GM21619 (cell line): ENCODE results near the gene PRKG1.
A peak's percentile ranks its signal among the peaks of the same experiment; 100 is the strongest.
"Not testable (repeated sequence)": the region's sequence is repeated elsewhere in the genome, so short reads cannot be mapped to it uniquely, and the experiment has no call there.

Experiments used
- ATAC-seq: cut with Tn5 transposase; IDR thresholded peaks from one replicate; pipeline ENCODE4 v1.9.1; 2021; ENCODE audit not compliant: unreplicated experiment

Gene PRKG1

DNA sequence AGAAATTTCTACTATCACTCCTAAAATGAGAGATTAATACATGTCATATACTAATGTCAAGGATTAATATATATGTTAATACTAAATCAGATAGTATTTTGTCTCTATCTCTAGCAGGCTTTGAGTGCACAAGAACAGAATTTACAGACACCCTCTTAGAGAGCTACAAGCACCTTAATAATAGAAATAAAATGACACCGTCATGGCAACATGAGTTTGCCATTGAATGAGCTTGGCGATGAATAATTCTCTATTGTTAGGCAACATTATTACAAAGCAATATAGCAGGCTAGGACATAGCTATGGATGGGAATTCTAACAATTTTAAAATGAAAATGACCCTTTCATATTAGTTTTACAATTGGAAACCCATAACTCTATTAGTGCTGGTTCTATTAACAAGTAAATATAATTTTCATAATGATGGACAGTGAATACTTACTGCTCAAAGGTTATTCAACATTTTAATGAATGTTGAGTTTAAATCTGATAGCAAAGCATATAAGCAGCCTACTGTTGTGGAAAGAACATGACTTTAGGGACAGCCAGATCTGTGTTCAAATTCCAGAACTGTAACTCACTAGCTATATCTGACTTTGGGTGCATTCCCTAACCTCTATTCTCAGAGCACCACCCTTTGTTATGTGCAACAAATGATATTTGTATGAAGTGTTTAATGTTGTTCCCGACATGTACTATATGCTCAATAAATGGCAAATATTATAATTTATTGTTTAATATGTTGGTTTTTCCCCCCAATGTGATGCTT is 1055.3 kb downstream of the PRKG1 start:
- ATAC-seq = no peak

DNA sequence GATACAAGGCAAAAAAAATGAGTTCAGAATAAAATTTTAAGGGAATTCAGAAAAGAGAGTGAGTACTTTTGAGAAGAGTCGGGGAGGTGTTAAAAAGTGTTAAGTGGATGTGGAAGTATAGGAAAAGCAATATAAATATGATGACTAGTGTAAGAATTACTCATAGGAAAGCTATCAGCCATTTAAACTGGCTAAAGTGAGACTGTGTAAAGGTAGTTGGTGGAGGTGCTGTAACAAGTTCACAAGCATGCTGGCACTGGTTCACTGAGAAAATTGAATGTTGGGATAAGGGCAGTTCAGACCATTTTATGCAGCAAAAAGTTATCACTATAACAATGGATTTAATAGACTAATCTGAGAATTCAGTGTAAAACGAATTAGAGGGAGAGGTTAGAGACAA is 1060.8 kb downstream of the PRKG1 start:
- no peak for ATAC-seq

DNA sequence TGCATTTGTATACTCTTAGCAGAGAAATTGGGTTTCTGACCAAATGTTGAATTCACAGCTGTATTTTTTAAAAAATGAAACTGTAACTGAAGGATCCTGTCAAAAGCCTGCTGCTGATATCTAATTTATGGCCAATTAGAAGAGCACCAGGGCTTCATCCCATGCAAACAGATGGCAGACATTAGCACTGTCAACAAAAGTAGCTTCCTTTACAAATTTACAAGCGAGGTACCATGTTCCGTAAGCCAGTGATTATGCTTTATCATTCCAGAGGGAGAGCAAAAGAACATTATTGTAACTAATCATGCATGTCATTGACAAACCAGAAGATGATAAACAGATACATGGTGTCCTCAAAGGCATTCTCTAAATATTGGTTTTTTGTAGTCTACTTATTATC is 1062.6 kb downstream of the PRKG1 start:
- no peak for ATAC-seq

DNA sequence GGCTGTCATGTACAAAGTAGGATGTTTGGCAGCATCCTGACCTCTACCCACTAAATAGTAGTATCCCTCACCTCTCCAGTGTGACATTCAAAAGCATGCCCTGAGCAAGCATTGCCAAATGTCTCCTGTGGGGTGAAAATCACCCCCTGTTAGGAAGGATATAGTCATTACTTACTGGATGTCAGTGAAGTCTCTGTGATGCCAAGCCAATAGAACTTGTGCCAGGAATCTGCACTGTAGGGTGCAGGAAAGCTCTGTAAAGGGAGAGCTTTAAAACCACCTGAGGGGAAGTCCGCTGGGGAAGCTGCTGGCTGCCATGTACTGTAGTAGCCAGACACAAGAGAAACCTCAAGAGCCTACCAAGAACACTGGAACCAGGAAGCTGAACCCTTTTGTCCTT is 1069.1 kb downstream of the PRKG1 start:
- ATAC-seq = no peak

DNA sequence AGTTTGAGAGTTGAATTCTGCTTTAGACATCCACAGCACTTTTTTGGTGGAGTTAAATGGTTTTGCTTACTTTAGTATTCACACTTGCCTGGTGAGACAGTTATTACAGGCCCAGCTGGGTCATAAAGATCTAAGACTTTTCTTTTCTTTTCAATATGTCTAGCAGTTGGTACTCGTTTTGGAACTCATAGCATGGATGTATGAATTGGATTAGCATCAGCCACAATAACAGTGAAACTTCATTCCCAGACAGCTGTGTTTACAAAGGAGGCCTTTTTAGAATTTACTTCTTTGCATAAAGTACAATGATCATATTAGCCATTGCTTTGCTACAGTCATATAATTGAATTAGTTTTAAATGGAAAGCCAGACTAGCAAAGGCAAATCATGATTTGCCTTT is 1071.3 kb downstream of the PRKG1 start:
- ATAC-seq = no peak

DNA sequence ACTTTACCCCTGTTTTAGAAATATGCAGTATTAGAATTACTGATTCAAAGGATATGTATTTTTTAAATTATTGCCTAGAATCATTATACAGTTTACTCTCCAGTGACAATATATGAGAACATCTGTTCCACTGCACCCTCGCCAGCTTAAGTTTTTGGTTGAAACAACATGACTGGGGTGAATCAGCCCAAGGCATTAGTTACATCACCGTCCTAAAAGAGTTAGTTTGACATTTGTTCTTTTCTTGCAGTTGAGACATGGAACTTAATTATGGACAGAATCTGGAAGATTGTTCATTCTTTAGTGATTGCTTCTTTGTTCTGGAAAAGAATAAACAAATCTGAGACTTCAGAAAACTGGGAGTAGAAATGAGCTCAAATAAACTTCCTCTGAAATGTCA is 1072.5 kb downstream of the PRKG1 start:
- no peak for ATAC-seq

DNA sequence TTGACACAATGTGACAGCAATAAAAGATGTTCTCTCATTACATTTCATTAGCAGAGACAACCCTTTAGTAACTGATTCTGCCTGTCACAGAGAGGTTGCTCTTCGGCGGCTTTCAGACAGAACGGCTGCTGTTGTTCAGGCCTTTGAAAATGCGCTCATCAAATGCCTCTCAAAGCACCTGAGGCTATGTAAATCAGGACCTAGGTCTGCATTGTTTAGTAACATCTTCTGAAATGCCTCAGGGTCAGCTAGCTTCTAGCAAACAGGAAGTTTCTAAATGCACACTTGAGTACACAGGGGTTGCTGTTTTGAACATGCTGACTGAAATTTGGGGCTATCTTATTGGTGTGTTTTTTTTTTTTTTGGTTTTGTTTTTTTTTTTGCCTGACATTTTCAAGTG is 1096.5 kb downstream of the PRKG1 start:
- no peak for ATAC-seq

DNA sequence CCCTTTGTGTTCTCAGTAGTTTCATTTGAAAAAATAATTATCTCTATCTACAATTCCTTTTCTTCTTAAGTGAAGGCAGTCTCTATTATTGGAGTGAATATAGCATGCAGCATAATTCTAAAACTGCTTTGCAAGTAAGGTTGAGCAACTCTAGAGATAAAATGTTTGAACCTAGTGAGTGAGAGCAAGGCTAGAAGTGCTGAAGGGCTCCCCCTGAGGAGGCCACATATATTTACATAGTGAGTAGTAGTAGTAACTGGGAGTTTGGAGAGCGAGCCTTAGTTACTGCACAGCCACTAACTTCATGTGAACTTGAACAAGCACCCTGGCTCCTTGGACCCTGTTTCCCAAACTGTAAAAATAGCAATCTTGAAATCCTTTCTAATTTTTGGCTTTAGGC is 1098.3 kb downstream of the PRKG1 start:
- no peak for ATAC-seq

DNA sequence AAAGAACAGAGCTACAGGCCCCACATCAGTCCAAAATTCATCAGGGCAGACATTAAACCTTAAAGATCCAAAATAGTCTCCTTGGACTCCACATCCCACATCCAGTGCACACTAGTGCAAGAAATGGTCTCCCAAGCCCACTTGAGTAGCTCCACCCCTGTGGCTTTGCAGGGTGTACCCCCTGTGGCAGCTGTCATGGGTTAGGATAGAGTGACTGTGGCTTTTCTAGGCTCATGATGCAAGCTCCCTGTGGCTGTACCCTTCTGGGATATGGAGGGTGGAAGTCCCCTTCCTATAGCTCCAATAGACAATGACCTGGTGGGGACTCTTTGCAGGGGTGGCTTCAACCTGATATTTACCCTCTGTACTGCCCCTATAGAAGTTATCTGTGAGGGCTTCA is 1111.0 kb downstream of the PRKG1 start:
- ATAC-seq = no peak

DNA sequence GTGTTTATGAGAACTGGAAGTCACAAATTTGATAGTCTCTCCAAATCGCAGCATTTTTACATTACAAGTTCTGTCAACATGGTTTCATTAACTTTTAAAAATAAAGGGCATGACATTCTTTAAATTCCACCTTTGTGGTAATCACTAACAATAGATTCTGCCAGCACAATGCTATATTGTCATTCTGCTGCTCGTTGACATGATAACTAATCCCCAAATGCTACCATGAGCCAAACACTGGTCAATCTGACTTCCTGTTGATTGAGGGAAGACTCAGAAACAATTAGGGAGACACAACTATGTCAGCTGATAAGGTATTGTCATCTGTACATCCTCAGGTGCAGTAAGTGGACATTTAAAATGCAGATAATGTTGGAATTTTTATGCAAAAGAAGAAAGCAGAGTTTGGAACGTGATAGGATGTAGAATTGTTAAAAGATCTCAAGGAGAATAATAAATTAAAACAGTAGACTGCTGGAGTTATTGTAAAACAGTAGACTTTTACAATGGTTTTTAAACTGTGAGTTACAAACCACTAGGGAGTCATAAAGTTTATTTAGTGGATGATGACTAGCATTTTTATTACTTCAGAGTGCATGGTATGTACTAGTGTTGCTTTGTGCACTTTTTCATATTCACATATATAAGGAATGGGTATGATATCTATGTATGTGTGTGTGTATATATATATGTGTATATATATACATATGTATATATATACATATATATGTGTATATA is 1113.4 kb downstream of the PRKG1 start:
- ATAC-seq = no peak

DNA sequence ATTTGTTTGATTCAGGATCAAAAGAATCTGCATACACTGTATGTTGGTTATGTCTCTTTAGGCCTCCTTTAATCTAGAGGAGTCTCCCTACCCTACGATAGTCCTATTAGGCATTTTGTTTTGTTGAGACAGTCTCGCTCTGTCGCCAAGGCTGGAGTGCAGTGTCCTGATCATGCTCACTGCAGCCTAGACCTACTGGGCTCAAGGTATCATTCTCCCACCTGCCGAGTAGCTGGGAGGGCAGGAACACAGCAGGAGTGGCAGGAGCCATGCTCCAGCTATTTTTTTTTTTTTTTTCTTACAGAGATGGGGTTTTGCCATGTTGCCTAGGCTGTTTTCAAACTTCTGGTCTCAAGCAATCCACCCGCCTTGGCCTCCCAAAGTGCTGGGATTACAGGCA is 1116.8 kb downstream of the PRKG1 start:
- no peak for ATAC-seq

DNA sequence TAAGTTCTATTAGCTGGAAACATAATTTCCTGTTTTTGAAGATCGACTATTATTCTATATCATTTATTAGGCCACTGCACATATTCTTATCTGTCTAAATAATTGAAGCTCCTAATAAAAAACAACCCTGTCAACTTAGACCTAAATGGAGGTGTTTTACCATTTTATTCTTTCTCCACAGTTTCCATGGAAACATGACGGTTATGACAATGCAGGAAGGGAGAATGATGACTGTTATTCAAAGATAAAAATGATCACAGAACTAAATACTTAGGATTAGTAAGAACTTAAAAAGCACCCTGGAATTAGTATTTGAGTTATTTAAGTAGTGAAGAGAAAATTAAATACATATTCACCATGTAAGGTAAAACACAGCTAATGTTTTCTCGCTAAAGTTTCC is 1119.9 kb downstream of the PRKG1 start:
- no peak for ATAC-seq

DNA sequence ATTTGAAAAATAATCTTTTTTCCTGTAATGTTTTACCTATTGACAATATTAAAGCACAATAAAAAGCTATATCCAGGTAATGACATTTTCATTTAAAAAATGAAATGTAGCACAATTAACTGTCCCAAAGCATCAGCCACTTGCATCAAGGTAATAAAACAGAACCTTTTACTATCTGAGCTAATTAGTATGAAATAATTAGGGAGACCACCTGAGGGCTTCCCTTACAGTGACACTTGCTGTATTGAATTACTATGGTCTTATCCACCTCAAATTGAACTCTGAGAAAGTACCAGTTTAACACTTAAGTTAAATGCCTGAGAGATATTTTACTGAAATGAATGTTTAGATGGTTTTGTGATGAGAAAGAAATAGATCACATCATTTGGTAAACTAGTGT is 1120.4 kb downstream of the PRKG1 start:
- ATAC-seq = no peak

DNA sequence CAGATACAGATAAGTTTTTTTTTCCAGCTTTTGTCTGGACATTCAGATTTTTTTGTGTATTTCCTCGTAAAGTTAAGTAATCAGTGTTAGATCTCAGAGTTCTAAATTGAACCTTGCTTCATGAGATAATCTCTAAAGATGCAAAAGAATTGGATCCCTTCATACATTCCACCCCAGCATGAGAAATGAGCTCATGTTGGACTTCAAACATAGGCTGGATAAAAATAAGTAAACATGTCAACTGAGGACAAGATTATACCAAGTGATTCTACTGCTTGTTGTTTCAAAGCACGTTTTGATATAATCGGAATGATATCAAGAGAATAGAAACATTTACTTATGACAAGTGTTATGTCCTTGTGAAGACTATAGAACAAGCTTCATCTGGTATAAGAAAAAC is 1122.8 kb downstream of the PRKG1 start:
- no peak for ATAC-seq

DNA sequence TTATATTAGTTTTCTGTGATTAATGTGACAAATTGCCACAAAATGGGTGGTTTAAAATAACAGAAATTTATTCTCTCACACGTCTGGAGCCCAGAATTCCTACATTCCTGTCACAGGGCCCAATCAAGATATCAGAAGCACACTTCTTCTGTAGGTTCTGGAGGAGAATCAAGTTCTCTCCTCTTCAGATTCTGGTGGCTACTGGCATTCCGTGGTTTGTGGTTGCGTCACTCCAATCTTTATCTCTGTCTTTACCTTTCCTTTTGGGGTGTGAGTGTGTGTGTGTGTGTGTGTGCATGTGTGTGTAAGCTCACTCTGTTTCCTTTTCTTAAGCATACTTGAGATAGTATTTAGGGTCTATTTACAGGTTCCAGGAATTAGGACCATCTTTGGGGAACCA is 1124.3 kb downstream of the PRKG1 start:
- ATAC-seq = no peak

DNA sequence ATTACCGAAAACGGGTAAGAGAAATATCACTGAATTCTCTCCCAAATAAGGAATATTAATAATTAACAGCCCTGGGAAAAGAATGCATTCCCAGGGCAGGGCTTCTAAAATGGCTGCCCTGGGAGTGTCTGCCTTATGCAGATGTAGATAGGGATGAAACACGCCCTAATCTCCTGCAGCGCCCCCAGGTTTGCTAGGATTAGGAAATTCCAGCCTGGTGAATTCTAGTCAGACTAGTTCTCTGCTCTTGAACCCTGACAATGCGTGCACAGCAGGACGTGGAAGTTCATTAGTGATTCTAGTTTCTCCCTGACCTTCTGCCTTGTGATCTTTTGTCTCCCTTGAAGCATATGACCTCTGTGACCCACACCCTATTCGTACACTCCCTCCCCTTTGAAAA is 1130.6 kb downstream of the PRKG1 start:
- not testable (repeated sequence) for ATAC-seq

DNA sequence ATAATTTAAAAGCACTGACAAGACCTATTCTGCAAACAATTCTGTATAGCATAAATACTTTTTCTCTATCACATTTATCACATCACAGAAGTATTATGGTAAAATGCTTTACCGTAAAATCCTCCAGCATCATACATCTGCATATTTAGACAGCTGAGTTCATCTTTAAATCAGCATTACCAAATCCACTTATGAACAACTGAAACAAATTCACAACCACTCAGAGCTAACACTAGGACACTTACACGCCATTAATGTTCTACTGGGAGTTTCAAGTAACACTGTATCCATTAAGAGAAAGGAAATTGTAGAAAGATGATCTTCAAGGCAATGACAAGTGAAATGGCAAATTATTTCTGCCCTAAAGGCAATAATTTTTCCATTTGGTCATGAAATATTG is 1134.1 kb downstream of the PRKG1 start:
- ATAC-seq = no peak

DNA sequence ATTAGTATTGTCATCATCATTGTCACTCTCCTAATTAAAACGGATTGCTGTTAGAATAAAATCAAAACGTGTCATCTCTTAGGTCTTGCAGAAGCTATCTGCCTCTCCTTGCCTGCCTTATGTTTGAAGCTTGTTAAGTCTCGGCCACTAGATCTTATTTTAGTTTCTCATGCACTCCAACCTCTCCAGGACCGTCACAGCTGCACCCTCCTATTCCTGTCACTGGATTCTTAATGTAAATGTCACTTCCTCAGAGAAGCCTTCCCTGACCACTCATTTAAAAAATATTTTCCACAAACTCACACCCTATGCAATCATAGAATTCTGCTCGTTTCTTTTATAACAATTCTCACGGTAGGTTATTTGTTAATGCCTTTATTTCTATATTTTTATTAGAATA is 1135.9 kb downstream of the PRKG1 start:
- no peak for ATAC-seq

DNA sequence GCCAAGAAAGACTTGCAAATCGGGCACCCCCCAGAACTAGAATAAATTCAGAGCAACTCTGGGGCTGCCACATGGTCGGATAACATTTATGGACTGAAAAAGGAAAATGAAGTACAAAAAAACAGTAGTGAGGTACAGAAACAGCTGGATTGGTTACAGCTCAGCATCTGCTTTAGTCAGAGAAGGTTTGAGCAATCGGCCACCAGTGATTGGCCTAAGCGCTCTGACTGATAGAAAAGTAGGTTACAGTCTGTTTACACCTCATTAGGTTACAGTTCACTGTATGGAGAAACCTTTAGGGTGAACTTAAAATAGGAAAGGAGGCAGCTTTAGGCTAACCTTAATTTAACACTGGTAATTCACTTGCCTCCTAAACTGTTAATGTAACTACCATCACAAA is 1137.8 kb downstream of the PRKG1 start:
- no peak for ATAC-seq

DNA sequence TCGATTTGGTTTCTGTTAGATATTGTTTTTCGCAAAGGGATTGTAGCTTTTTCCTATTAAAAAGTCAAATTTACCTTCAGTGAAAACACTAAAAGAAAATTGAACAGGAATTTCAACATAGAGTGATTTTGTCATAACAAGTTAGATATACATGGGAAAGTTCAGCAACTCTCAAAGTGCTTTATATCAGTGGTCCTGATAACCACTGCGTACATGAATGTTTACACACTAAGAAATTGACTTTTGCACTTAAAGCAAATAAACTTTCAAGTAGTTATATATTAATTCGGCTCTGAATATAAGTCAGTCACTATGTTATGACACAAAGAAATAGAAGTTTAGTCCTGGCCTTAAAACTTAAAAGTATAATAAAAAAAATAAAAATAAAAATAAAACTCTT is 1138.5 kb downstream of the PRKG1 start:
- ATAC-seq = no peak

DNA sequence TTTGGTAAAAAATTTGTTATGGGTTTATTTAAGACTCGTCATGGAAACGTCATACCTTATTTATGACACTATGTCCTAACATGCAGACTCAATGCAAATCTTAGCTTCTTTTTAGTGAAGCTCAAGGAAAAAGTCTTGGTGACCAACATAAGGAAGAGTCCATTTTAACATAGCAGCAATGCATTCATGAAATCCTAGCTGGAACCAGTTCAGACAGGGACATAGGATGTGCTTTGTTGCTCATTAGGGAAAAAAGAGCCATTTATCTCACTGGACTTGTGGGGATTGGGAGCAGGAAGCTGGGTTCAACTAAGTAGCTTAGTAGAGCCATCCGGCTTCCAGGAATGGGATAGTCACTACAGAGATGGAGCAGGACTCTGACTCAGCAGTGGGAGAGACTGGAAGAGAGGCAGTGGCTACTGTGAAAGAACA is 1139.0 kb downstream of the PRKG1 start:
- ATAC-seq = no peak

DNA sequence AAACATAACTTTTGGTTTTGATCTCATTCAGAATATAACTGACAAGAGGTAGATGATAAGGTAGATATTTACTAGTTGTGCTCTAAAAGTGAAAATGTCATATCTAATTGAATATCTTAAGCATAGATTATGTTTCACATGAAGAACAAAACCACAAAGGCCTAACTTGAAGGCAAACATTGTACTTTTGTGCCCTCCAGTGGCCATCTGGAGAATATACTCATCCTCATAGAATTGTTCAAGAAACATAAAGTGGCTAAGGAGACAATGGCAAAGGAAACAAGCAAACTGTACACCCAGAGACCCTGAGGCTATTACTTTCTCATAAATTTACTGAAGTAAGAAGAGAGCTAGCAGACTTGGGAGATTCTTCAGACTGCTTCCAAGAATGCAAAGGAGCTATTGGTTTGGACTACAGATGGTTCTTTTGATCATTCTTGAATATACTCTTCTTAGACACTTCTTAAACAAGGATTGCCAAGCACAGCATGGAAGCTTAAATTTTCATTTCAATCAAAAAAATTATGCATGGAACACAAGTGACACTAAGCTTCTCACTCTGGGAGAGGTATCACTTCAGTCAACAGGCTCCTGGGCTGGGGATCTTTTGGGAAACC is 1141.6 kb downstream of the PRKG1 start:
- ATAC-seq = peak; percentile 60
